HepG2 (cell line): ENCODE measurements around the gene NT5C. TPM values are rescaled to one million over a fixed set of nuclear protein-coding genes. Genes with fewer than 3 reads are reported as not detected.

Source experiments
- ATF1 ChIP-seq: IDR thresholded peaks from 2 replicates; pipeline ENCODE4 v1.6.1; 2016; ENCODE audit warnings: mild to moderate bottlenecking, control low read depth
- BCL6 ChIP-seq: IDR thresholded peaks from 2 replicates; pipeline ENCODE4 v1.6.1; 2016; ENCODE audit warnings: missing genetic modification reagents, missing compliant biosample characterization
- CBFB ChIP-seq: sonication (generic); formaldehyde crosslinking; IDR thresholded peaks from 2 replicates; pipeline ENCODE4 v1.4.0; 2020; ENCODE audit warnings: missing genetic modification reagents
- DMAP1 ChIP-seq: IDR thresholded peaks from 2 replicates; pipeline ENCODE4 v1.6.1; 2016
- ESRRA ChIP-seq: sonication (generic); formaldehyde crosslinking; IDR thresholded peaks from 2 replicates; pipeline ENCODE4 v1.5.1; 2020; ENCODE audit warnings: mild to moderate bottlenecking, low read depth, missing genetic modification reagents
- GMEB2 ChIP-seq: IDR thresholded peaks from 2 replicates; pipeline ENCODE4 v1.6.1; 2016; ENCODE audit warnings: missing biosample characterization, missing genetic modification reagents, low read depth
- HIVEP1 ChIP-seq: sonication (generic); formaldehyde crosslinking; IDR thresholded peaks from 2 replicates; pipeline ENCODE4 v1.4.0; 2020; ENCODE audit warnings: mild to moderate bottlenecking, missing genetic modification reagents
- HMG20A ChIP-seq: IDR thresholded peaks from 2 replicates; pipeline ENCODE4 v1.6.1; 2016; ENCODE audit warnings: borderline replicate concordance
- KAT2B ChIP-seq: fragments of 150-350 bp; IDR thresholded peaks from 2 replicates; pipeline ENCODE4 v1.6.1; 2014; ENCODE audit warnings: low read depth, low read length, borderline replicate concordance
- MED13 ChIP-seq: sonication (generic); formaldehyde crosslinking; IDR thresholded peaks from 2 replicates; pipeline ENCODE4 v1.5.0; 2020; ENCODE audit warnings: missing genetic modification reagents
- NKX3-1 ChIP-seq: sonication (generic); formaldehyde crosslinking; IDR thresholded peaks from 2 replicates; pipeline ENCODE4 v1.5.0; 2020; ENCODE audit warnings: missing genetic modification reagents
- NR0B2 ChIP-seq: sonication (generic); formaldehyde crosslinking; IDR thresholded peaks from 2 replicates; pipeline ENCODE4 v1.4.0; 2020; ENCODE audit warnings: mild to moderate bottlenecking, missing genetic modification reagents
- POGZ ChIP-seq: sonication (generic); formaldehyde crosslinking; IDR thresholded peaks from 2 replicates; pipeline ENCODE4 v1.4.0; 2020; ENCODE audit warnings: mild to moderate bottlenecking, missing genetic modification reagents
- RAD21 ChIP-seq: fragments of 450-650 bp; formaldehyde crosslinking; IDR thresholded peaks from 2 replicates; pipeline ENCODE4 v1.5.0; 2020; ENCODE audit warnings: mild to moderate bottlenecking
- SMAD1 ChIP-seq: sonication (generic); formaldehyde crosslinking; IDR thresholded peaks from 2 replicates; pipeline ENCODE4 v1.4.0; 2020; ENCODE audit warnings: missing genetic modification reagents, low read depth, mild to moderate bottlenecking, borderline replicate concordance
- SMAD3 ChIP-seq: sonication (generic); formaldehyde crosslinking; IDR thresholded peaks from 2 replicates; pipeline ENCODE4 v1.4.0; 2020; ENCODE audit warnings: missing genetic modification reagents
- THAP8 ChIP-seq: sonication (generic); formaldehyde crosslinking; IDR thresholded peaks from 2 replicates; pipeline ENCODE4 v1.5.1; 2020; ENCODE audit warnings: missing genetic modification reagents, mild to moderate bottlenecking, borderline replicate concordance
- TOE1 ChIP-seq: sonication (generic); formaldehyde crosslinking; IDR thresholded peaks from 2 replicates; pipeline ENCODE4 v1.4.0; 2020; ENCODE audit warnings: mild to moderate bottlenecking, missing genetic modification reagents
- YY1 ChIP-seq: IDR thresholded peaks from 2 replicates; pipeline ENCODE4 v1.6.1; 2011; ENCODE audit warnings: low read length, low read depth, moderate library complexity, mild to moderate bottlenecking; ENCODE audit not compliant: insufficient read depth, insufficient replicate concordance
- ZNF232 ChIP-seq: sonication (generic); formaldehyde crosslinking; IDR thresholded peaks from 2 replicates; pipeline ENCODE4 v1.4.0; 2020; ENCODE audit warnings: missing genetic modification reagents, borderline replicate concordance
- ZNF260 ChIP-seq: sonication (generic); formaldehyde crosslinking; IDR thresholded peaks from 2 replicates; pipeline ENCODE4 v1.4.0; 2020; ENCODE audit warnings: missing genetic modification reagents, low read depth, mild to moderate bottlenecking, borderline replicate concordance
- ZNF276 ChIP-seq: sonication (generic); formaldehyde crosslinking; IDR thresholded peaks from 2 replicates; pipeline ENCODE4 v1.4.0; 2020; ENCODE audit warnings: mild to moderate bottlenecking, low read depth, missing genetic modification reagents
- ZNF496 ChIP-seq: sonication (generic); formaldehyde crosslinking; IDR thresholded peaks from 2 replicates; pipeline ENCODE4 v1.8.1; 2023; ENCODE audit warnings: mild to moderate bottlenecking, moderate library complexity, missing genetic modification reagents; ENCODE audit not compliant: insufficient replicate concordance
- ZNF652 ChIP-seq: IDR thresholded peaks from 2 replicates; pipeline ENCODE4 v1.6.1; 2016; ENCODE audit warnings: low read depth, borderline replicate concordance
- ZNF776 ChIP-seq: sonication (generic); formaldehyde crosslinking; IDR thresholded peaks from 2 replicates; pipeline ENCODE4 v1.4.0; 2020; ENCODE audit warnings: mild to moderate bottlenecking, missing genetic modification reagents
- ZNF839 ChIP-seq: sonication (generic); formaldehyde crosslinking; IDR thresholded peaks from 2 replicates; pipeline ENCODE4 v1.4.0; 2020; ENCODE audit warnings: missing genetic modification reagents, mild to moderate bottlenecking, borderline replicate concordance
- ZSCAN25 ChIP-seq: sonication (generic); formaldehyde crosslinking; IDR thresholded peaks from 2 replicates; pipeline ENCODE4 v1.8.0; 2022; ENCODE audit warnings: mild to moderate bottlenecking, missing genetic modification reagents
- polyA plus RNA-seq, 8 experiments: library from polyadenylated mRNA; depleted of rRNA in 3 of 8; stranded (reverse) in 7 of 8; unstranded in 1 of 8; fragments of >200 nt; fragmentation: Illumina TruSeq in 4 of 8; extraction: Trizol in 4 of 8; gene quantifications; 2 replicates each; pipeline versions ENCODE4 v1.2.1 to v1.2.3, GENCODE V29; 2011 to 2016; ENCODE audit warnings: low read depth in 4 of 8, missing spikeins in 1 of 8, mixed read lengths in 1 of 8; ENCODE audit not compliant: insufficient read depth in 1 of 8
- total RNA-seq, 5 experiments: library from RNA; depleted of rRNA; stranded (reverse); fragments of >200 nt; fragmentation: Illumina TruSeq; extraction: Trizol; gene quantifications; 2 replicates each; pipeline ENCODE4 v1.2.3, GENCODE V29; 2016; ENCODE audit warnings: low read depth in 1 of 5

NT5C gene
- total and polyA plus RNA-seq, 2 of the 13 experiments (the other 11 are each of a cell fraction or from before 2014, with no cell fraction given), result 42.8 to 48.6 TPM

- TF ChIP-seq ZNF276 (CRISPR knock-in tag) (0 out of 2 replicates have a peak, but pooled peaks have one; percentile 5), ZNF260 (CRISPR knock-in tag) (no peak), TOE1 (no peak), KAT2B (no peak), ATF1 (CRISPR knock-in tag) (no peak), GMEB2 (CRISPR knock-in tag) (no peak), ZNF652 (no peak), YY1 (peak; percentile 20), THAP8 (no peak), HIVEP1 (no peak; the same call in 1 of the 2 replicates), CBFB (no peak; the same call in 1 of the 2 replicates), RAD21 (CRISPR knock-in tag) (peak; percentile 22), NKX3-1 (CRISPR knock-in tag) (peak; percentile 63; the same call in 1 of the 2 replicates), SMAD3 (CRISPR knock-in tag) (no peak), ZNF839 (CRISPR knock-in tag) (no peak), ZSCAN25 (CRISPR knock-in tag) (no peak), DMAP1 (CRISPR knock-in tag) (no peak), SMAD1 (CRISPR knock-in tag) (no peak), HMG20A (CRISPR knock-in tag) (peak; percentile 25; the same call in 1 of the 2 replicates), ESRRA (no peak), POGZ (CRISPR knock-in tag) (no peak), BCL6 (CRISPR knock-in tag) (peak; percentile 59; the same call in 1 of the 2 replicates), MED13 (CRISPR knock-in tag) (no peak), ZNF496 (CRISPR knock-in tag) (no peak), ZNF232 (peak; percentile 44; the same call in 1 of the 2 replicates), NR0B2 (CRISPR knock-in tag) (no peak; the same call in 1 of the 2 replicates), ZNF776 (no peak)
These were observed 43.7 kb downstream of the NT5C start, which contains the start of gene SLC16A5 (continued) for GRCh38 chr17:75087558-75088453.
